Stimulated activated CD4-positive, alpha-beta T cell treated with anti-CD3 and anti-CD28 coated beads, TNF-alpha, amount 100 ng/mL, for 48 hours (primary cell): ENCODE measurements around the gene PRKD2.

Source experiments
- DNase-seq, 3 donors: peaks; one replicate each; pipeline ENCODE4 v3.0.0-alpha.2; 2020; ENCODE audit warnings: low read depth in 3 of 3

Gene PRKD2

GRCh38 chr19:46704379-46705076 lies 12.4 kb downstream of the PRKD2 start:
- peak; percentile 69 to 85 (median 84) for DNase-seq

- DNase-seq, result no peak
These were observed 16.2 kb downstream of the PRKD2 start for GRCh38 chr19:46700704-46701103.

DNA sequence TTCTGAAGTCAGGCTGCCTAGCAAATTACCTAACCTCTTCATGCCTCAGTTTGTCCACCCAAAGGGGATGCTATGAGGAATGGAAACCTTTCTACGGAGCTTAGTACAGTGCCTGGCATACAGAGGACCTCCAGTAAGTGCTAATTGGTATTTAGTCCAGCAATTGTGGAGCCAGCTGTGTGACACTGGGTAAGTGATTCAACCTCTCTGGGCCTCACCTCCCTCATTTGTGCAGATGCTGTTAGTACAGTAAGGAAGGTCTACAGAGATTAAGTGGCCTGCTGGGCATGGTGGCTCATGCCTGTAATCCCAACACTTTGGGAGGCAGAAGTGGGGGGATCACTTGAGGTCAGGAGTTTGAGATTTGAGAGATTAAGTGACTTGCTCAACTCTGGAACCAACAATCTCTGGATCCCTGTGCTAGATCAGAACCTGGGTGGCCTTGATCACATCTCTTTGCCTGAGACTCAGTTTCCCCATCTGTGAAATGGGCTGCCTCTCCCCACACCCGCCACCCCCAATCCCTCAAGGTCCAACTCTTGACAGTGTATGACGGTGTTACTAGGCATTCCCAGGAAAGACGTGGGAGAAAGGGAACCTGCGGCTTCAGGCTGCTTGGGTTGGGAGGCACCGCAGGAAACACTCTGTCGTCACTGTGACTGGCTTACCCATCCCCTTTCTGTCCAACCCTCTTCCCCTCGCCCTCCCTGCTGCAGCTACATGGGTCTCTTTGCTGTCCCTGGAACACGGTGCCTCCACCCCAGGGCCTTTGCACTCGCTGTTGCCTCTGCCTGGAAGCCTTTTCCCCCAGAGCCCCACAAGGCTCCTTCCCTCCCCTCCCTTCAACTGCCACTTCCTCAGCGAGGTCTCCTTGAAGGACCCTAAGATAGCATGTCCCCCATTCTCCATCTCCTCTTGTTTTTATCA lies 18.3 kb downstream of the PRKD2 start:
- no peak for DNase-seq

DNA sequence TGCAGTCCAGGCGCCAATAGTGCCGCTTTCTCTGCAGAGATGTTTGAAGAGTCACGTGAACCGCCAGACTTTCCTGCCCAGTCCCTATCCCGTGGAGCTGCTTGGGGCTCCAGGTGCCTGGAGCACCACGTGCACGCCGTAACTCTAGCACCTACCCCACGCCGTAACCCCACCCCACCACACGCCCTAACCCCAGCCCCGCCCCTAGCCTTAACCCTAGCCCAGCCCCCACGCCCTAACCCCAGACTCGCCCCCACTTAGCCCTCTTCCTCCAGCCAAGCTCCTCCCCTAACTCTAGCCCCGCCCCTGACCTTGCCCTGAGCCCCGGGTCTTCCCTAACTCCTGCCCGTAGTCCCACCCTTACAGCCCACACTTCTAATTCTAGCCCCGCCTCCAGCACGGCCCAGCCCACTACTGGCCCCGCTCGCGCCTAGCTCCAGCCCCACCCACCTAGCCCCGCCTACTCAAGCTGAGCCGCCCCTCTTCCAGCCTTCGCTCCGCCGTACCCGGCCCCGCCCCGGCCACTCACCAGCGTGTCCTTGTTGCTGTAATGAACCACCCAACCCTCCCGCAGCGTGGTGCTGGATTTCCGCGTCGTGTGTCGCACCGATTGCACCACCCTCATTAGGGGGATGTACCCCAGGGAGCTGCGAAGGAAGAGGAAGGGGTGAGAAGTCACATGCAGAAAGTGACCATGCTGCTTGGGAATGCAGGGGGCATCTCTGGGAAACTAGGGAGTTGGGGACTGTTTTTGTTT lies 19.5 kb downstream of the PRKD2 start:
- no peak for DNase-seq

GRCh38 chr19:46696866-46697203 lies 20.1 kb downstream of the PRKD2 start:
- DNase-seq, result no peak

DNA sequence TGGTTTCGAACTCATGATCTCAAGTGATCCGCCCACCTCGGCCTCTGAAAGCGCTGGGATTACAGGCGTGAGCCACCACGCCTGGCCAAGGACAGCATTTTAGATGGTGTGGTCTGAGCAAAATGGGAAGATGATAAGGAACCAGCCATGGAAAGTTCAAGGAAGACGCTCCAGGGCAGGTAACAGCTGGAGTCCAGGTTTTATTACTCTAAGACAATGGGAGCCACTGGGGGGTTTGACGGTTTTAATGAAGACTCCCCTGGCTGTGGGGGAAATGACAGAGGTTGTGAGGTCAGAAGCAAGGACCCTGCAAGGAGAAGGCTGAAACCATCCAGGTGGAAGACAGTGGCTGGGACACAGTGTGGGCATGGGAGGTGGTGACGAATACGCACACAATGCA lies 20.9 kb downstream of the PRKD2 start:
- DNase-seq, result no peak

DNA sequence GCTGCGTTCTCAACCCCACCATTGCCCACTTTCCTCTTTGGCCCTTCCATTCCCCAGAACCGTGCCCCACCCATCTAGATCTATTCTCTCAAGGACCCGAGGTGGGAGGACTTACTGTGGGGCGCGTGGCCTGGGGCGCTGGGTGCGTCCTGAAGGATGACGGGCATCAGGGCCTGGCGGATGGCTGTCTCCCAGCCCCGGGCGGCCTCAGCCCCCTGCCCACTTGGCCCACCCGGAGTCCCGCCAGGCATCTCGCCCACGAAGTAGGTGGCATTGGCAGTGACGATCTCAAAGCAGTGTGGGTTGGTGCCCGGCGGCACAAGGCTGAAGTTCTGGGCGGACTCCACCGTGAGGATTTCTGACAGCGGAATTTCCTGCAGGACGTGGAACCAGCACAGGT lies 23.2 kb downstream of the PRKD2 start:
- DNase-seq, result no peak

DNA sequence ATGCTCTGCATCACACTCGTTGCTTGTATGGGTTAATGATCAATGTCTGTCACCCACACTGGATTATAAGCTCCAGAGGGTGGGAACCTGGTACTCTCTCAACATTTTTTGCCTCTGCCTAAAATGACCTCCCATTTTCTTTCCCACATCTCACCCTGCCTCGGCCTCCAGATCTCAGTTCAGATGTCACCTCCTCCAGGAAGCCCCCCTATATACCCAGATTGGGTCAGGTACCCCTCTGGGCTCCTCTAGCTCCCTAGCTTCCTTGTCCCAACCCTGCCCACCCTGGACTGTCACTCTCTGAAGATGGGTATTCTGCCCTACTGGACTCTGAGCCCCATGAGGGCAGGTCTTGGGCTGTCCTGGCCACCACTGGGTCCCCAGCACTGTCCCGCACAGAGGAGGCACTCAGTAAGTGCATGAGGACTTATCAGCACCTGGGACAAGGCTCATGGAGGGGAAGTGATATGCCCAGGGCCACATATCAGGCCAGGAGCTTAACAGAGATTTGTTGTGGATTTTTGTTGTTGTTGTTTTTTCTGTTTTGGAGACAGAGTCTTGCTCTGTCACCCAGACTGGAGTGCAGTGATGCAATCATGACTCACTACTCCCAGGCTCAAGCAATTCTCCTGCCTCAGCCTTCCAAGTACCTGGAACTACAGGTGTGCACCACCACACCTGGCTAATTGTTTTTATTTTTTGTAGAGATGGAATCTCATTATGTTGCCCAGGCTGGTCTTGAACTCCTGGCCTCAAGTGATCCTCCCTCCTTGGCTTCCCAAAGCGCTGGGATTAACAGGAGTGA lies 23.8 kb downstream of the PRKD2 start:
- no peak for DNase-seq

GRCh38 chr19:46691948-46692347 lies 25.0 kb downstream of the PRKD2 start:
- no peak for DNase-seq

DNA sequence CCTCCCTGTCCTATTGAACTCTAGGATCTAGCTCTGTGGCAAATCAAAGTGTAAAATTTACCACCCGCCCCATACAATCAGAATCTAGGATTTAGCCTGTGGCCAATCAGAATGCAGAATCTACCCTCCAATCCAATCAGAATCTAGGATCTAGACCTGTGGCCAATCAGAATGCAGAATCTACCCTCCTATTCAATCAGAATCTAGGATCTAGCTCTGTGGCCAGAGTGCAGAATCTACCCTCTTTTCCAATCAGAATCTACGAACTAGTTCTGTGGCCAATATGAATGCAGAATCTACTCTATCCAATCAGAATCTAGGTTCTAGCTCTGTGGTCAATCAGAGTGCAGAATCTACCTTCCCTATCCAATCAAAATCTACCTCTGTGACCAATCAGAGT lies 25.8 kb downstream of the PRKD2 start:
- no peak for DNase-seq

GRCh38 chr19:46689358-46689757 lies 27.6 kb downstream of the PRKD2 start:
- DNase-seq, result no peak

DNA sequence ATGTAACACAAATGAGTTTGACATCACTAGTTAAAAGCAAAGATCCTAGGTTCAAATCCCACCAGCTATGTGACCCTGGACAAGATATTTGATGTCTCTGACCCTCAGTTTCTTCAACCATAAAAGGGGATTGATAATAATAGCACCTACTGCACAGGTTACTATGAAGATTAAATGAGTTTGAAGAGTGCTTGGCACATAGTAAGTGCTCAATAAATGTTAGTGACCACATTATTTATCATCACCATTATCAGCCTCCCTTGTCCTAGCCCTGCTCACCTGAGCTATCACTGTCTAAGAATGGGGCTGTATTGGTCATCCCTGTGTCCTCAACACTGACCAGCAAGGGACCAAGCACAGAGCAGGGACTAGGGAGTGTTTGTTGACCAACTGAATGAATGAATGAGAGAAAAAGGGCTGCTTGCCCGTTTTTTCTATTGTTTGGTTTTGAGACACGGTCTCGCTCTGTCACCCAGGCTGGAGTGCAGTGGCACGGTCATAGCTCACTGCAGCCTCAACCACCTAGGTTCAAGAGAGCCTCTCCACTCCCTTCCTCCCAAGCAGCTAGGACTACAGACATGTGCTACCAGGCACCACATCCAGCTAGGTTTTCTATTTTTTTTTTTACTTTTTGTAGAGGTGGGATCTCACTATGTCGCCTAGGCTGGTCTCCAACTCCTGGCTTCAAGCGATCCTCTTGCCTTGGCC lies 29.3 kb downstream of the PRKD2 start:
- no peak for DNase-seq

DNA sequence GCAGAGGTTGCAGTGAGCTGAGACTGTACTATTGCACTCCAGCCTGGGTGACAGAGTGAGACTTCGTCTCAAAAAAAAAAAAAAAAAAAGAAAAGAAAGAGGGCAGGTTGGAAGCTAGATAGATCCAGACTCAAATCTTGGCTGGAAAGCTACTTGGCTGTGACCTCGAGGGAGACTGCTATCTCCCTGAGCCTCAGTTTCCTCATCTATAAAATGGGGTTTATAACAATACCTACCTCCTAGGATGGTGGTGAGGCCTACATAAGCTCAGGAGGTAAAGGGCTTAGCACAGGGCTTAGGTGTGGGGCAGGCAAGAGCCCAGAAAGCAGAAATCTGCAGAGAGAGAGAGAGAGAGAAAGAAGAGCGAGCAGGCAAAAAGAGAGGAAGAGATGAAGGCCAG lies 31.7 kb downstream of the PRKD2 start:
- DNase-seq, result no peak

DNA sequence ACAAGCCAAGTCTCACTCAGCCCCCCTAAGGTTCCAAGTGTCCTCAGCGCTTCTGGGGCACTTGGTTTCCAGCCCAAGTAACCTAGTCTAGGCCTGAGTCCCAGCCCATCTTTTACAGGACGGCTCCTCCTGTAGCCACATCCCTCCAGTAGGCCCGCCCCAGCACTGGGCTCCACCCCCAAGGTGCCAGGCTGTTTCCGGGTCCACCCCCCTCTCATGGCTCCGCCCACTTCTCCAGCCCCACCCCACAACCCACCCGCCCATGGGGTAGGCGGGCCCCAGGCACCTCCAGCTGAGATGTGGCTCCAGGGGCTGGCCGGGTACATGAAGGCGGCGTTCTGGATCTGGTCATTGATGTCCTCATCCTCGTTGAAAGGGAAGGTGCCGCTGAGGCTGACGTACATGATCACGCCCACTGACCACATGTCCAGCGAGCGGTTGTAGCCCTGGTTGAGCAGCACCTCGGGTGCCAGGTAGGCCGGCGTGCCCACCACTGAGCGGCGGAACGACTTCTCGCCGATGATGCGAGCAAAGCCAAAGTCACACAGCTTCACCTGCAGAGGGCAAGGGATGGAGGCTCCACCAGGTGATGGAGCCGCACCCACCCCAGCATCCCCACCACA lies 38.7 kb downstream of the PRKD2 start:
- peak; percentile 38 to 65 (median 58) for DNase-seq

DNA sequence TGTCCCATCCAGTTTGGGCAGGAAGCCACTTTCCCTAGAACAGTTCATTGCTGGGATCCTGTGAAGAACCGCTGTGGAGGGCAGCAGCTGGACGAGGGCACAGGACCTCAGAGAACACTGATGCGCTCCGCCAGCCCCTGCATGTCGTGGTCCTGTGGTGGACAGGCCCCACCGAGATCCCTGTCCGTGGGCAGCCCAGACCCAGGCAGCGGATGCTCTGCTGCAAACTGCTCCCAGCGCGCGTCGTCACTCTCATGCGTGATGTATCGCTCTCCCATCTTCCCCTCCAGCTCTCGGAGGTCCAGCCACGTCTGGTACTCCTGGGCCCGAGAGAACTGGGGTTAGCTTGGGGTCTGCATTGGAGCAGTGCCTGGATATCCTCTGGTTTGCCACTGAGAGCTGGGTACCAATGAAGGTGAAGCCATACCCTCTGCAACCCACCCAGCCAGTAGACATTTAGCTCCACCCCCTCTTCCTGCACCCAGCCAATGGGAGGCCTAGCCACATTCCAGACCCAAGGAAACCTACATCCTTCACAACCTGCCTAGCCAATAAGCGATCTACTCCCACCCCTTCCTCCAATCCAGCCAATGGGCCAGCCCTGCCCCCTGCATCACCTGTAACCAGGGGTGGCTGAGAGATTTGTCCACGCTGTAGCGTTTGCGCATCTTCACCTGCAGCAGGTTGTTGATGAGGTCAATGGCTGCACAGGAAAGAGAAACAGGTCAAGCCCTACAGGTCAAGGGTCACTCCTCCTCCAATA lies 42.3 kb downstream of the PRKD2 start:
- DNase-seq, result no peak

DNA sequence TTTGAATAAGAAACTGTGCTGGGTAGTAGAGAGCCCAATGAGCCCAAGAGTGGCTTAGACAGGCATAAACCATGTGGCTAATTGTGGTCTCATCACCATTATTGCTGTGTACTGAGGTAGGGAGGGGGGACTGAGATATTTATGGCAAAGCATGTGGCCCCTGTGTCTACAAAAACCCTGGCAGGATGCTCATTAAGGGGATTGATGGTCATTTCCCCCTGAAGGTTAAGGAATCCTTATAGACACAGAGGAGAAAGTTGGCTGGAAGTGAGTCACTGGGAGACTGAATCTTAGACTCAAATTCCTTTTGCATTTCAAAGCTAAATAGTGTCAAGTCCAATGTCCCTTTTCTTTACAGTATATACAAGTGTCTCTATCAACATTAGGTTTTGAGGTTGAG lies 46.1 kb downstream of the PRKD2 start:
- DNase-seq, result no peak

DNA sequence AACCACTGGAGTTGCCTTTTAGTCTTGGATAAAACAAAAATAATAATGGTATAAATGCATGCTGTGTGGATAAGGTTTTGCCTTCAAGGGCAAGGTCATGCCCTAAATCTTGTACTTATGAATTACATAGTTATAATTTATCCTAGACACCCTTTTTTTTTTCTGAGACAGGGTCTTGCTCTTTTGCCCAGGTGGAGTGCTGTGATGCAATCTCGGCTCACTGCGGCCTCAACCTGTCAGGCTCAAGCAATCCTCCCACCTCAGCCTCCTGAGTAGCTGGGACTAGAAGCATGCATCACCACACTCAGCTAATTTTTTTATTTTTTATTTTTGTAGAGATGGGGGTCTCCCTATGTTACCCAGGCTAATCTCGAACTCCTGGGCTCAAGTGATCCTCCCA lies 48.3 kb downstream of the PRKD2 start:
- no peak for DNase-seq

GRCh38 chr19:46665072-46665471 lies 51.8 kb downstream of the PRKD2 start:
- DNase-seq, result no peak

- peak; percentile 57 to 70 (median 63) for DNase-seq
These were observed 55.0 kb downstream of the PRKD2 start for GRCh38 chr19:46661735-46662592.
